ENCODE results near the gene AGAP1. TPM values are rescaled to one million over a fixed set of nuclear protein-coding genes. Genes with fewer than 3 reads are reported as not detected.

The AGAP1 gene
- total RNA-seq, 1 experiment from 2014 or later, result 25.8 TPM

DNA sequence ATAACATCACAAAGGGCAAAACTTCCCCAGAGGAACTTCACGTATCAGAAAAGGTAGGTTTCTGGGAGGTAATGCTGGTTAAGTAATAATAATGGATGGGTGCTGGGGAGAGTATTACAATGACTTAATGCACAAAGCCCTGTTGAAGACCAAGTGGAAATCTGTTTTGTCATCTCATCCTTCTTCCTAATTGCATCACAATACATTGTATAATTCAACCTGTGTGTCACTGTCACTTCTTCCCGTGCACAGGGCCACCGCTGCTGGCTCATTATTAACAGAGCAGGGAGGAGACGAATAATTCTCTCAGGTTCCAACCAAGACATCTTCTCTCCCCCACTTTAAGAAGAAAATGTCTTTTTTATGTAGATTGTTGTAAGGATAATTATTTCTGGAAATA, 290.9 kb downstream of the AGAP1 start:
- Mint-ChIP-seq H3K4me1 (peaks cover 2 to 9% of the 10 kb centered on the region in 2 experiments), H3K27ac (no peak overlapping the region), H3K9me3 (no peaks in the 10 kb centered on the region), H3K36me3 (ENCODE audit: insufficient read depth in 1 of 3, low read depth in 3 of 3) (peaks cover 0 to 9% (median 3%) of the 10 kb centered on the region in 3 experiments; a peak in 4 of 7 replicates), H3K27me3 (ENCODE audit: low read depth) (0 out of 2 replicates have a peak, but pooled peaks cover 1% of the 10 kb centered on the region), H3K4me3 (no peak overlapping the region)
- Histone ChIP-seq H2AK5ac (ENCODE audit: insufficient read length, low read length) (no peak overlapping the region), H3K27ac (ENCODE audit: insufficient read length, low read depth, low read length) (no peak overlapping the region), H2AFZ (ENCODE audit: low read length) (no peak overlapping the region), H4K20me1 (ENCODE audit: control insufficient read depth, insufficient read depth, insufficient read length) (no peaks in the 10 kb centered on the region), H3K56ac (ENCODE audit: insufficient read length, low read depth, low read length) (no peak overlapping the region), H3K79me2 (ENCODE audit: insufficient read depth, low read length) (no peaks in the 10 kb centered on the region), H3K4me2 (ENCODE audit: insufficient read depth, insufficient read length, low read length) (no peak overlapping the region), H4K91ac (ENCODE audit: insufficient read length, low read depth, low read length) (no peak overlapping the region), H3K14ac (ENCODE audit: insufficient read depth, low read length) (no peak overlapping the region), H2BK12ac (ENCODE audit: insufficient read length, low read depth, low read length) (no peak overlapping the region), H3K79me1 (ENCODE audit: insufficient read depth, low read depth, low read length, poor library complexity, severe bottlenecking) (no peaks in the 10 kb centered on the region), H2BK5ac (ENCODE audit: insufficient read length, low read length) (no peak overlapping the region), H3K18ac (ENCODE audit: insufficient read length, low read depth, low read length) (no peak overlapping the region), H3T11ph (ENCODE audit: low read length) (no peak overlapping the region), H4K5ac (ENCODE audit: insufficient read length, low read depth, low read length) (no peak overlapping the region), H3K4me1 (ENCODE audit: insufficient read depth, low read length) (peaks cover 2% of the 10 kb centered on the region; the same call in 1 of the 2 replicates), H2BK15ac (ENCODE audit: low read depth, low read length) (no peak overlapping the region), H3K9me3 (ENCODE audit: control insufficient read depth, low read depth, low read length) (no peaks in the 10 kb centered on the region), H4K8ac (replicated peaks; ENCODE audit: insufficient read length, low read depth, low read length) (no peak overlapping the region), H3K23ac (ENCODE audit: insufficient read length, low read depth, low read length) (no peak overlapping the region), H3K4ac (ENCODE audit: low read depth, low read length) (no peak overlapping the region), H3K27me3 (ENCODE audit: insufficient read depth, low read length) (no peaks in the 10 kb centered on the region), H3K9ac (ENCODE audit: extremely low read depth, insufficient read length, low read length) (no peak overlapping the region), H2BK120ac (ENCODE audit: low read depth, low read length, poor library complexity, severe bottlenecking) (no peak overlapping the region), H3K23me2 (ENCODE audit: insufficient read length, low read depth, low read length, poor library complexity, severe bottlenecking) (no peaks in the 10 kb centered on the region), H2BK20ac (ENCODE audit: low read depth, low read length, poor library complexity, severe bottlenecking) (no peak overlapping the region)
- WGBS (ENCODE audit: extremely low coverage, insufficient read length, low lambda C conversion rate), result no CpG with 5 or more reads among the region's 4 CpGs
- no peak for DNase-seq
- TF ChIP-seq, protein P1, sequence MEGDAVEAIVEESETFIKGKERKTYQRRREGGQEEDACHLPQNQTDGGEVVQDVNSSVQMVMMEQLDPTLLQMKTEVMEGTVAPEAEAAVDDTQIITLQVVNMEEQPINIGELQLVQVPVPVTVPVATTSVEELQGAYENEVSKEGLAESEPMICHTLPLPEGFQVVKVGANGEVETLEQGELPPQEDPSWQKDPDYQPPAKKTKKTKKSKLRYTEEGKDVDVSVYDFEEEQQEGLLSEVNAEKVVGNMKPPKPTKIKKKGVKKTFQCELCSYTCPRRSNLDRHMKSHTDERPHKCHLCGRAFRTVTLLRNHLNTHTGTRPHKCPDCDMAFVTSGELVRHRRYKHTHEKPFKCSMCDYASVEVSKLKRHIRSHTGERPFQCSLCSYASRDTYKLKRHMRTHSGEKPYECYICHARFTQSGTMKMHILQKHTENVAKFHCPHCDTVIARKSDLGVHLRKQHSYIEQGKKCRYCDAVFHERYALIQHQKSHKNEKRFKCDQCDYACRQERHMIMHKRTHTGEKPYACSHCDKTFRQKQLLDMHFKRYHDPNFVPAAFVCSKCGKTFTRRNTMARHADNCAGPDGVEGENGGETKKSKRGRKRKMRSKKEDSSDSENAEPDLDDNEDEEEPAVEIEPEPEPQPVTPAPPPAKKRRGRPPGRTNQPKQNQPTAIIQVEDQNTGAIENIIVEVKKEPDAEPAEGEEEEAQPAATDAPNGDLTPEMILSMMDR (conservative IDR thresholded peaks at IDR 0.05), result no peak

Measured in H9 (cell line).